NB4 (cell line): ENCODE results near the gene JAG2.

Experiments used
- TF ChIP-seq, protein P1 (sequence below): IDR thresholded peaks from one replicate; pipeline ENCODE4 v1.5.1; 2012; ENCODE audit warnings: low read depth, low read length
- TF ChIP-seq, protein P2 (sequence below): IDR thresholded peaks from 2 replicates; pipeline ENCODE4 v1.6.1; 2011; ENCODE audit warnings: low read depth, low read length

DNA sequence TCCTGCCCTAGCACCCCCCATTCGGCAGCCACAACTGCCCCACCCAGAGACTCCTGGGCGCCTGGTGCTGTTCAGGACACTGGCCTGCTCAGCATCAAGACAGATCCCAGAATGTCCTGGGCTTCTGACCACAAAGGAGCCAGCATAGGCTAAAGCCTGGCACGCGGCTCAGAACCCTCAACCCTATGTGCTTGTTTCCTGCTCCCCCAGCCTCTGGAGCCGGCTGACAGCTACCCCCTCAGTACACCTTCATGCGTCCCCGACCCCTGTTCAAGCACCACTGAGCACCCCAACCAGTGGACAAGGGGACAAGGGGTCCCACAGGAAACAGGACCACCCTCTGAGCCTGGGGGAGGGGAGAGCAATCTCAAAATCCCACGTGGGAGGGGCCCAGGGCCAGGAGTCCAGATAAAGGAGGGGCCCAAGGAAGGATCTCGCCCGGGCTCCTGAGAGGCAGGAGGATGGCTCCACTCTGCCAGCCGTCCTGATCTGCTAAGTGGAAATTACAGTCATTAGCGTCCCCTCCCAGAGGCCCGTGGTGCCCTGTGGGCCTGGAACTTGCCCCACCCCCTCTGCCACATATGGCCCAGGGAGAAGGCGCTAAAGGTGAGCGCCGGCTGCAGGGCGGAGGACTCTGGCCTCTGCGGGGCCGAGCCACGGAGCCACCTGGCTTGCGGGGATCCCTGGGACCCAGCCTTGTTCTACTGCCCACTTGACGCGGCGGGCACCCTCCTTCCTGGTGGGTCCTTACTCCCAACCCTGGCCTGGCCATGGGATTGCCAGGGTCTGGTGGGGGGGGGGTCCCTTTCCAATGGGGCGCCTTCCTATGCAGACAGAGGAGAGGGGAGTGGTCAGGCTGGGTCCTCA lies 76.2 kb downstream of the JAG2 start:
- TF ChIP-seq, protein P1, sequence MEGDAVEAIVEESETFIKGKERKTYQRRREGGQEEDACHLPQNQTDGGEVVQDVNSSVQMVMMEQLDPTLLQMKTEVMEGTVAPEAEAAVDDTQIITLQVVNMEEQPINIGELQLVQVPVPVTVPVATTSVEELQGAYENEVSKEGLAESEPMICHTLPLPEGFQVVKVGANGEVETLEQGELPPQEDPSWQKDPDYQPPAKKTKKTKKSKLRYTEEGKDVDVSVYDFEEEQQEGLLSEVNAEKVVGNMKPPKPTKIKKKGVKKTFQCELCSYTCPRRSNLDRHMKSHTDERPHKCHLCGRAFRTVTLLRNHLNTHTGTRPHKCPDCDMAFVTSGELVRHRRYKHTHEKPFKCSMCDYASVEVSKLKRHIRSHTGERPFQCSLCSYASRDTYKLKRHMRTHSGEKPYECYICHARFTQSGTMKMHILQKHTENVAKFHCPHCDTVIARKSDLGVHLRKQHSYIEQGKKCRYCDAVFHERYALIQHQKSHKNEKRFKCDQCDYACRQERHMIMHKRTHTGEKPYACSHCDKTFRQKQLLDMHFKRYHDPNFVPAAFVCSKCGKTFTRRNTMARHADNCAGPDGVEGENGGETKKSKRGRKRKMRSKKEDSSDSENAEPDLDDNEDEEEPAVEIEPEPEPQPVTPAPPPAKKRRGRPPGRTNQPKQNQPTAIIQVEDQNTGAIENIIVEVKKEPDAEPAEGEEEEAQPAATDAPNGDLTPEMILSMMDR: no peak
- TF ChIP-seq, protein P2, sequence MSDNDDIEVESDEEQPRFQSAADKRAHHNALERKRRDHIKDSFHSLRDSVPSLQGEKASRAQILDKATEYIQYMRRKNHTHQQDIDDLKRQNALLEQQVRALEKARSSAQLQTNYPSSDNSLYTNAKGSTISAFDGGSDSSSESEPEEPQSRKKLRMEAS: no peak
